GM10248 (cell line): ENCODE measurements around the gene ABHD12B.

ENCODE experiments used
- CTCF ChIA-PET: fragments of 300-600 bp; sonication (Branson Sonifier 250); formaldehyde crosslinking; extraction: SDS; loops from one replicate; lab custom pipeline; 2021; ENCODE audit warnings: antibody characterized with exemption; lab: Yijun Ruan, JAX
- POLR2A ChIA-PET: fragments of 350-650 bp; sonication (Branson Sonifier 250); formaldehyde crosslinking; extraction: SDS; loops from one replicate; lab custom pipeline; 2020; ENCODE audit warnings: antibody characterized with exemption; lab: Yijun Ruan, JAX
- DNase-seq: peaks from one replicate; pipeline ENCODE4 v3.0.0; 2012; ENCODE audit errors: extremely low spot score
- TF ChIP-seq, protein P1 (sequence below): IDR thresholded peaks from 2 replicates; pipeline ENCODE4 v1.5.1; 2012; ENCODE audit warnings: mild to moderate bottlenecking, low read depth; ENCODE audit errors: extremely low read depth, missing control alignments, control extremely low read depth

ABHD12B gene

DNA sequence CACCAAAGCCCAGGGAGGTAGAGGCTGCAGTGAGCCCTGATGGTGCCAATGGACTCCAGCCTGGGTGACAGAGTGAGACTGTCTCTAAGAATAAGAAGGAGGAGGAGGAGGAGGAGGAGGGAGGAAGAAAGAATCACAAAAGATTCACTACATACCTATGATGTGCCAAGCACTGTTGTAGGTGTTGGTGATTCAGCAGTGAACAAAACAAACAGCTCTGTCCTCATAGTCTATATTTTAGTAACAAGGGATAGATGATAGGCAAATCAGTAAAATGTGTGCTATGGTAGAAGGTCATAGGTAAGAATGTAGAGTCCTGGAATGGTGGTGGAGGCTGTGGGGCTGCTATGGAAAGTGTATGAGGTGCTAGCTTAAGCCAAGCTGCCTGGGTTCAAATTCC lies 18.0 kb upstream of the ABHD12B start:
- no peak for DNase-seq
- CTCF ChIA-PET: interaction anchor here (0.7 to 1.4 kb wide), 4 partner anchors 9 to 75 kb away, joined by 3 to 5 read pairs (median 3); no protein-coding TSS in a partner anchor
- POLR2A ChIA-PET: no interaction called here
- TF ChIP-seq, protein P1, sequence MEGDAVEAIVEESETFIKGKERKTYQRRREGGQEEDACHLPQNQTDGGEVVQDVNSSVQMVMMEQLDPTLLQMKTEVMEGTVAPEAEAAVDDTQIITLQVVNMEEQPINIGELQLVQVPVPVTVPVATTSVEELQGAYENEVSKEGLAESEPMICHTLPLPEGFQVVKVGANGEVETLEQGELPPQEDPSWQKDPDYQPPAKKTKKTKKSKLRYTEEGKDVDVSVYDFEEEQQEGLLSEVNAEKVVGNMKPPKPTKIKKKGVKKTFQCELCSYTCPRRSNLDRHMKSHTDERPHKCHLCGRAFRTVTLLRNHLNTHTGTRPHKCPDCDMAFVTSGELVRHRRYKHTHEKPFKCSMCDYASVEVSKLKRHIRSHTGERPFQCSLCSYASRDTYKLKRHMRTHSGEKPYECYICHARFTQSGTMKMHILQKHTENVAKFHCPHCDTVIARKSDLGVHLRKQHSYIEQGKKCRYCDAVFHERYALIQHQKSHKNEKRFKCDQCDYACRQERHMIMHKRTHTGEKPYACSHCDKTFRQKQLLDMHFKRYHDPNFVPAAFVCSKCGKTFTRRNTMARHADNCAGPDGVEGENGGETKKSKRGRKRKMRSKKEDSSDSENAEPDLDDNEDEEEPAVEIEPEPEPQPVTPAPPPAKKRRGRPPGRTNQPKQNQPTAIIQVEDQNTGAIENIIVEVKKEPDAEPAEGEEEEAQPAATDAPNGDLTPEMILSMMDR: no peak

DNA sequence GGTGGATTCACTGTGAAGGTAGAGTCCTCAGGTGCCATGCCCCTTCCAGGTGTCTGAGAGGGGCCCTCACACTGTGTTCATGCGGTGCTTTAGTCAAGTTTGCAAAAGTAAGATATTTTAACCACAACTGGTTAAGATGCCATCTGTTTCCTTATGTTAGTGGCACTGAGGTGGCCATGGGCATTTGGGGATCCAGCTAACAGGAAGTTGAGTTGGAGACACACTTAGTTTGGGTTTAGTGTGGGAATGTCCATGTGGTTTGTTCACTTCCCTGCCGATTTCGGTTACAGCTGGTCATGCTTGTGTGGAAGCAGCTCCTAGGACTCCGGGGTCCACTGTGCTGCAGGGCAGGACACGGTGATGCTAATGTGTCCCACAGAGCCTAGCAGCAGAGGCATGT lies 17.3 kb upstream of the ABHD12B start:
- no peak for DNase-seq
- TF ChIP-seq, protein P1: no peak
- ChIA-PET CTCF (interaction anchor here (0.7 to 1.4 kb wide), 4 partner anchors 8 to 76 kb away, joined by 3 to 5 read pairs (median 4); no protein-coding TSS in a partner anchor), POLR2A (no interaction called here)

DNA sequence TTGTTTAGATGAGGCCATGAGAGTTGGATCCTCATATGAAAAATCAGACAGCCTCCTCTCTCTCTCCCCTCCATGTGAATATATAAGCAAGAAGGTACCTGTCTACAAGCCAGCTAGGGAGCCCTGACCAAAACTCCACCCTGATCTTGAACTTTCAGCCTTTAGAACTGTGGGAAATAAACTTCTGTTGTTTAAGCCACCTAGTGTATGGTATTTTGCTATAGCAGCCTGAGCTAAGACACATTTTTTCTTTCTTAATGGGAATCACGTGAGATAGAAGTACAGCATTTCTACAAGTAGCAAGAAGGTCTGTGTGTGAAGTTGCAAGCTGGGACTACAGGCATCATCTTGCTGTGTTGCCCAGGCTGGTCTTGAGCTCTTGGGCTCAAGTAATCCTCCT lies 16.3 kb upstream of the ABHD12B start:
- POLR2A ChIA-PET: no interaction called here
- TF ChIP-seq, protein P1: no peak
- no peak for DNase-seq
- CTCF ChIA-PET: interaction anchor here (1.2 to 3.6 kb wide), 5 partner anchors 12 to 534 kb away, joined by 3 to 10 read pairs (median 4); no protein-coding TSS in a partner anchor

DNA sequence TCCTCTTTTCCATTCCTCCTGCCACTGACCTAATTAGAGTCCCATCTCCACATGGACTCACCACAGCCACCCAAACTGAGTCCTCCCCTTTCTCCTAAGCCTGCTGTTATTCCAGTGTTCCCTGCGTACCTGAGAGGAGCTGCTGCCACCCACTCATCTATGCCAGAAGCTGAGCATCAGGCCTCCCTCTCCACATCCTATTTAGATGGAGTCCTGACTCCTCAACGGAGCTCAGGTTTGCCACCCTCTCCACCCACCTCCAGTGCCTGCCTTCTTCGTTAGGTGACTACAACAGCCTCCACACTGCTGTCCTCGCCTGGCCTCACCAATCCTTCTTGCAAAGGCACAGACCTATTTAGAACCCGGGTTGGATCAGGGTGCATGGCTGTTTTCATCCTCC lies 15.2 kb upstream of the ABHD12B start:
- CTCF ChIA-PET: interaction anchor here (0.7 to 9.5 kb wide), 9 partner anchors 8 to 536 kb away, joined by 3 to 112 read pairs (median 5); no protein-coding TSS in a partner anchor
- DNase-seq: no peak
- POLR2A ChIA-PET: no interaction called here
- TF ChIP-seq, protein P1: no peak

DNA sequence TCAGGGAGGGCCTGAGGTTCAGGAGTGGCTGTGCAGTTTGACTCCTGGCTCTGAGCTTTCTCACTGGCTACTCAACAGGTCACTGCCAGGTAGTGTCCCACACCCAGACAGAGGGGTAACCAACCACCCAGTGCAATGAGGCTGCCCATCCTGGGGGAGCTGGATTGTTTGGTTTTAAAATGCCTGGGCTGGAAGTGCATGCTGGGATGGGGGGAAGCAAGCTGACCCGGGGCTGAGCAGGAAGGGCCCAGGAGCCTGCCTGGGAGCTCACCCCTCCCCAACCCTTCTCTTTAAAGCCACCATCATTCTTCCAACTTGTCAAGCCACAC lies 12.6 kb upstream of the ABHD12B start:
- DNase-seq: no peak
- POLR2A ChIA-PET: no interaction called here
- CTCF ChIA-PET: interaction anchor here (0.9 to 9.5 kb wide), 30 partner anchors 9 to 343 kb away, joined by 3 to 112 read pairs (median 8); partner anchors contain the start of genes ABHD12B and NIN
- TF ChIP-seq, protein P1: no peak

DNA sequence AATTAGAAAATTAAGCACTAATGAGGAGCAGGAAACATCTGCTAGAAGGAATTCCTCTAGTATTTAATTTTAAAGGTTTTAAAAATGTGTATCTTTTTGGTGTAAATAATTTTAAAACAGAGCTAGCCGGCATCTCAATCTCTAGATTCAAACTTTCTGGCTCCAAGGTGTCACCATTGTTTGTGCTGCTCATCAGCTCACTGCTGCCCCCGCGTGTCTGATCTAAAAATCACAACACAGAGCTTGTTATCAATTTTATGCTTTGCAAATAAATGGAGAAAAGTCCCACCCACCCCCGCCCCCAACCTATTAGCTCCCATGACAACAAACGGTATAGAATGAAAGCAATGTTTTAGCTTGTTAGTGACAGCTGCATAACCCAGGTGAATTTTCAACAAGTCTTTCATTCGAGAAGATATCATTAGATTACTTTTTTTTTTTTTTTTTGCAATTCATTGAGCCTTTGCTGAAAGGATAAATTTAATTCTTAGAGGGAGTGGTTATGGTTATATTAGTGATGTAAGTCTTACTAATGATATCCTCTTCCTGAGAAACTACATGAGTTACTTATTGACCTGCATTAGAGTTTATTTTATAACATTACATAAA lies 11.3 kb upstream of the ABHD12B start:
- ChIA-PET POLR2A (interaction anchor here (0.6 kb wide), 1 partner anchor 56 kb away, joined by 3 read pairs; no protein-coding TSS in a partner anchor), CTCF (interaction anchor here (0.6 to 9.5 kb wide), 51 partner anchors 10 to 549 kb away, joined by 3 to 112 read pairs (median 4); partner anchors contain the start of genes ABHD12B, L2HGDH and NIN)
- TF ChIP-seq, protein P1: peak; percentile 76
- peak; percentile 81 for DNase-seq
